Iris pigment epithelial cell (primary cell): ENCODE results near the gene UQCC3.
A peak's percentile ranks its signal among the peaks of the same experiment; 100 is the strongest.
"Not testable (repeated sequence)": the region's sequence is repeated elsewhere in the genome, so short reads cannot be mapped to it uniquely, and the experiment has no call there.

Experiments
- DNase-seq: peaks from one replicate; pipeline ENCODE4 v3.0.0-alpha.2; 2011; ENCODE audit warnings: low read depth

The UQCC3 gene

DNA sequence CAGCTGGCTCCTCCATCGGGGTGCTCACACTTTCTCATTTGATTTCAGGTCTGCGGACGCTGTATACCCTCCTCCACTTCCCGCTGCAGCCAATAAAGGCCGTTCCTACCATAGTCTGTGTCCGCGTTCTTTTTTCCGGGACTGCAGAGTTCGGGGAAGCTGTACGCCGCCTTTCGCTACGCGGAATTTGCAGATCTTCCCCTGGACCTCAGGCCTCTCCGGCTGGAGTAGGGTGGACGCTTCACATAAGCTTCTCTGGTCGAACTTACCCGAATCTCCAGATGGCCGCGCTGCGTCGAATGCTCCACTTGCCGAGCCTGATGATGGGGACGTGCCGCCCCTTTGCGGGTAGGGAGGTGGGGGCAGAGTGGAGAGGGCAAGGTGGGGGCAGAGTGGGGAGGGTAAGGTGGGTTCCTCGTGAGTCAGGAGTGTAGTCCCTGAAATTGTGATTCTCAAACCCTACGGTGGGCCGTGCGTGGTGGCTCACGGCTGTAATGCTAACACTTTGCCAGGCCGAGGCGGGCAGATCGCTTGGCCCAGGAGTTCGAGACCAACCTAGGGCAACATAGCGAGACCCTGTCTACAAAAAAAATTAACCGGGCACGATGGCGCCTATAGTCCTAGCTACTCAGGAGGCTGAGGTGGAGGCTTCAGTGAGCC is 5.7 kb upstream of the UQCC3 start:
- DNase-seq = peak; percentile 87

DNA sequence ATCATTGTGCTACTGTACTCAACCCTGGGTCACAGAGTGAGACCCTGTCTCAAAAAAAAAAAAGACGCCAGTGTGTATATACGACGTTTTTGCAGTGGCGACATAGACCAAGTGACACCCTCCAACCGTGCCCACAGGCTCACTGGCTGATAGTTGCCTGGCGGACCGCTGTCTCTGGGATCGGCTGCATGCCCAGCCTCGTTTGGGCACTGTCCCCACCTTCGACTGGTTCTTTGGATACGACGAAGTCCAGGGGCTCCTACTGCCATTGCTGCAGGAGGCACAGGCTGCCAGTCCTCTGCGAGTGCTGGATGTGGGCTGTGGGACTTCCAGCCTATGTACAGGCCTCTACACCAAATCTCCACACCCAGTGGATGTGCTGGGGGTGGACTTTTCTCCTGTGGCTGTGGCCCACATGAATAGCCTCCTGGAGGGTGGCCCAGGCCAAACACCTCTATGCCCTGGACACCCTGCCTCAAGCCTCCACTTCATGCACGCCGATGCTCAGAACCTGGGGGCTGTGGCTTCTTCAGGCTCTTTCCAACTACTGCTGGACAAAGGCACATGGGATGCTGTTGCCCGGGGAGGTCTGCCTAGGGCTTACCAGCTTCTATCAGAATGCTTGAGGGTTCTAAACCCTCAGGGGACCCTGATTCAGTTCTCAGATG is 5.1 kb upstream of the UQCC3 start:
- no peak for DNase-seq

DNA sequence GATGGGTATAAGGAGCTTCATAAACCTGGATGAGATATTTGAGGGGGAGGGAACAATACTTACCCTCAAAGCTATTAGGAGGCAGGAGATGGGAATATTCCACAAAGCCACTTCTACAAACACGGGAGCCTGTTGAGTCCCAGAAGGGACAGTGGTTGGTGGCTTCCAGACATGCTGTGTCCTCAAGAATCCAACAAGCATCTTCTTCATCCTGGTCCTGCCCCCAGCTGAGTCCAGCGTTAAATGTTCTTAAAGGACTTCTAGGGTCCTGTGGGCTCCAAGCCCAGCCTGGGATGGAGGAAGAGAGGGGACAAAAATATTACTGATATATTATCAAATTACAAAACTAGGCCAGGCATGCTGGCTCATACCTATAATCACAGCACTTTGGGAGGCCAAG is 4.0 kb upstream of the UQCC3 start:
- no peak for DNase-seq

DNA sequence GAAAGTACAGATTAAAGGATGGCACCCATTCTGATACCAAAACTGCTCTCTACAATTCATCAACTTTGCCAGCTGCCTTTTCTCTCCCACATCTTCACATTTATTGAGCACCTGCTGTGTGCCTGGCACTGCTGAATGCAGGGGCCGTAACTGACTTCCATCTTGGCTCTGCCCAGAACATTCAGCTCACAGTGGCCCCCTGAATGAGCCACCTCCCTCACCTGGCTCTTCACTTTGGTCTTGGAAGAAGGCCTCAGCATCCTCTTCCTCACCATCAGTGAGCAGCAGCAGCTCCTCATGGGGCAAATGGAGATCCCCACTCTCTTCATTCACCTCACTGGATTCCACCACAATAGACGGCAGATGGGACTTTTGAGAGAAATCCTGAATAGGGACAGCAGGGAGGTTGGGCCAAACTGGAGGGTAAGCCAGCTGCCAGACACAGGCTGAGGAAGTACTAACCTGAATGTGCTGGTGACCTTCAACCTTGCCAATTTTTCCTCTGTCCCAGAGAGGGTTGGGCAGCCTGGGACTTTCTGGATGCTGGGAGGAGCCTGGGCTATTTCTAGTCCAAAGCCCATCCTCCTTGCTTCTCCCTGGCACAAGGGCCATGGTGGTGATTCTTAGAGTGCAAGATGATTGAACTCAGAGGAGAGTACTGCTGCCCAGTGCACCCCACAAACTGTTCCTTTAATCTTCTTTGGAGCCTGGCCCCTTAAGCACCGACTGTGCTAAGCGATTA is 1.9 kb upstream of the UQCC3 start:
- DNase-seq = no peak

DNA sequence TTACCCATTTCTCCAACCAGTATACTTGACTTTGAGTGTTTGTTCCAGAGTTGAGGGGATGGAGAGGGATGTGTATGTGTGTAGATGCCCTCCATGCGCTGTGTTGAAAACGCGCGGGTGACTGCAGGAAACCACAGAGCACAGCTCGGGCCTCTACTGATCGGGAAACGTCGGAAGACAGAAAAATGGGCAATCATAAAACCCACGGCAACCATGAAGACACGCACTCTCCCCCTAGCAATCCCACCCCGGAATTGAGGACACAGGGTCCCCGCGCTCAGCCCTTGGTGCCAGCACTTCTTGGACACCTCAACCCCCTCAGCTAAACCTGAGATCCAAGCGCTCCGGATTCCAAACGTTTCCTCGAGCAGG is 251 bp upstream of the UQCC3 start:
- no peak for DNase-seq

DNA sequence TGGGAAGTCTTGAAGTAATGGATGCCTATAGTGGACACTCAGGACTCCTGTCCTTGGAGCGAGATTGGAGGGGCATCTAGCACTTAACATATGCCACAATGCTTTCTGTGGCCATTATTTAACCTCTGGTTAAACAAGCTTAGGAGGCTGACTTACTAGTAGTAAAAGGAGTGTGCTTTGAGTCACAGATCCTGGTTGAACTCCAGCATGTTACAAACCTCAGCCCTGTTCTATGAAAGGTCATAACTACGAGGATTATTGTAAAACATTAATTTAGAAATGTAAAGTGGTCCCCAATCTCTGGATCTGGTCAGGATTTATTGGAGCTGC is 1.7 kb downstream of the UQCC3 start:
- DNase-seq = peak; percentile 42

DNA sequence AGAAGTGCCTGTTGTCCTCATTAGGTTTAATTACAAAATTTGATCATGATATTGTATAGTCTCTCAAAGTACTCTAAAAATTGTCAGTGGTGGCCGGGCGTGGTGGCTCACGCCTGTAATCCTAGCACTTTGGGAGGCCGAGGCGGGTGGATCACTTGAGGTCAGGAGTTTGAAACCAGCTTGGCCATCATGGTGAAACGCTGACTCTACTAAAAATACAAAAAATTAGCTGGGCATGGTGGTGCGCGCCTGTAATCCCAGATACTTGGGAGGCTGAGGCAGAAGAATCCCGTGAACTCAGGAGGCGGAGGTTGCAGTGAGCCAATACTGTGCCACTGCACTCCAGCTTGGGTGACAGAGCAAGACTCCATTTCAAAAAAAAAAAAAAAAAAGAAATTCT is 3.9 kb downstream of the UQCC3 start:
- DNase-seq = not testable (repeated sequence)

DNA sequence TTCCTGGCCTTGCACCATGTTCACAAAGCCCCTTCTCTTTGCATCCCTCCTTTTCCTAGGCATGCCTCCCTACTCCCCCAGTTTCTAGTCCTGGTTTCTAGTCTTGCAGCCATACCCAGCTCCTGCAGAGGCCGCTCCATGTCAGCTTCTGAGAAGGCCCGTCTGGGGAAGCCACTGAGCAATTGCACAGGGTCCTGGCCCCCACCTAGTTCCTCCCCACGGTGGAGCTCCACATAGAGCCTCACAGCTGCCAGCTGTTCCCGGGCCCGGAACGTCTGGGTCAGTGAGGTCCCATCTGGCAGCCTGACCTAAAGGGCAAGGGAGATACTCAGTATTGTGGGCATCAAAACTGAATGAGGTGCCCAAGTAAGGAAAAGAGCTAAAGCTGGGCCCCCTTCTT is 5.2 kb downstream of the UQCC3 start:
- DNase-seq = no peak

DNA sequence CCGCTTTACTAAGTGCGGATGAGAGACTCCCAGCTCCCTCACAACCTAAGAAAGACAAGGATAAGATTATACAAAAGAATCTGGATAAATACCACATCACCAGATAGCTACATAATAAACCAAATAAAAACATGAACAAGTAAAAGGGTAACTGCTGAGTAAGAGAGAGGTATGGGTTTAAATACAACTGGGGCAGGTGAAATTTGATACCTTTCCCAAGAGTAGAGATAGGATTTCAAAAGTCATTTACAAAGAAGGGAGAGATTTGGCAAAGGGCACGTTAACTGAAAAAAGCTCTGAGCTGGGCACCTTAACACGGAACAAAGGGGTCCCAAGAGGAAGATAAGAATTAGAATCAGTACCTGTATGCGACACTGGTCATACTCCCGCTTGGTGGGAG is 5.7 kb downstream of the UQCC3 start:
- no peak for DNase-seq

DNA sequence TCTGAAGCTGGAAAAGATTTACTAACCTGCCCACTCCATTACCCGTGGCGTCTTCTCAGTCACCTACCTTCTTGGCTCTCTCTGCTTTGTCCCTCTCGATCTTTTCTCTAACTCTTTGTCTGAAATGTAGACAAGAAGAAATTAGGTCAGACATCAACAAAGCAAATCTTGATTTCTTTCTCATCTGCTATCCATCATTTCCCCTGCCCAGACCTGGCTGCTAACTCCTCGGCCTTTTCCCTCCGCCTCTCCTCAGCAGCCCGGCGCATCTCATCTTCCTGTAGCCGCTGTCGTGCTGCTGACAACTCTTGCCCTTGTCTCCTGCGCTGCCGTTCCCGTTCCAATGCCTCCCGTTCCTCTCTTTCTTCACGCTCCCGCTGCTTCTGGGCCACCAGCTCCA is 6.2 kb downstream of the UQCC3 start:
- DNase-seq = no peak

DNA sequence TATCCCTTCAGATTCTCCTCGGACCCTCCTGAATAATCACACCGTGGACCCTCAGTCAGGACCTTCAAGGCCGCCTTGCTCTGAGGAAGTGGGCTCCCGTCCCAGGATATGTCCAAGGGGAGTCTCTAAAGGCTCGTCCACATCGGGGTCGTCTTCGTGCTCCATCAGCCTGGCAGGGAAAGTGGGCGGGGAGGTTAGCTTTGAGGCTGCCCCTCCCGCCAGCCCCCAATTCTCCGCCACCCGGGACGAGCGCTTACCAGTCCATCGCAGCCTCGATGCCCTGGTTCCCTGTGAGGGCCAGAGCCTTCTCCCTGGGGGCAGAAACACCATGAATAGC is 6.9 kb downstream of the UQCC3 start:
- no peak for DNase-seq

DNA sequence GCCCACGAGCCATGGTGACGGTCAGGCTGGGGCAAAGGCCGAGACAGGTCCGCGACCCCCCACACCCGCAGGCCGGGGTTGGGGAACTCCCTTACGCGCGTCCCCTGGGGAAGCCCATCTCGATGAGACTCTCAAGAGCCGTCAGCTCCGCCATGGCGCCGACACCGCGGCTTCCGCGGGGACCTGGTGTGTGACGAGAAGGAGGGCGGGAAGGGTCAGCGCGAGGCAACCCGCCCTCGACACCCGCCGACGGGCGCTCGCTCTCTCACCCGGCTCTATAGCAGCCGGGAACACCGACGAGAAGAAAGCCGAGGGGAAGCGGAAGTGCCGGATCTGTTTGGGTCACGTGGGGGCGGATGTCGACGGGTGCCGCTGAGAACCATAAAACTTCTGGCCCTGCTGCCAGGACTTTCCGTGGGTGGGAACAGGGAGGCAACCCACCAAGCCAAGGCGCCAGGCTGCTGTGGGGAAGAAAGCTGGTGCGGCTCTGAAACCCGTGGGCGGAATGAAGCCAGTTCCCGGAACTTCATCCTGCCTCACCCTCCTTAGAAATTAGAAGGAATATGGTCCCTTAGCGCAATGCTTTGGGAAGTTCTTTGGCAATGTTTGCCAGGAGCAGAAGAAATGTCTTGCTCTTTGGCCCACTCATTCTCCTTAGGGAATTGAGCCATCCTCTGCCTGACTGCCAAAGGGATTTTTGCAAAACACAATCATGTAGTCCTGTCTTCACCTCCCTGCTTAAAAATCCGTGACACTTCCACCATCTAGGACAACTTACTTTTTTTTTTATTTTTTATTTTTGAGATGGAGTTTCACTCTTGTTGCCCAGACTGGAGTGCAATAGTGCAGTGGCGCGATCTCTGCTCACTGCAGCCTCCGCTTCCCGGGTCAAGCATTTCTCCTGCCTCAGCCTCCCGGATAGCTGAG is 7.6 kb downstream of the UQCC3 start, which contains the start of gene UBXN1:
UBXN1 (minus strand) TSS at position 304 of the 927 bp plus-strand sequence; CDS start at position 154, 150 bp downstream.
- DNase-seq = peak; percentile 87

DNA sequence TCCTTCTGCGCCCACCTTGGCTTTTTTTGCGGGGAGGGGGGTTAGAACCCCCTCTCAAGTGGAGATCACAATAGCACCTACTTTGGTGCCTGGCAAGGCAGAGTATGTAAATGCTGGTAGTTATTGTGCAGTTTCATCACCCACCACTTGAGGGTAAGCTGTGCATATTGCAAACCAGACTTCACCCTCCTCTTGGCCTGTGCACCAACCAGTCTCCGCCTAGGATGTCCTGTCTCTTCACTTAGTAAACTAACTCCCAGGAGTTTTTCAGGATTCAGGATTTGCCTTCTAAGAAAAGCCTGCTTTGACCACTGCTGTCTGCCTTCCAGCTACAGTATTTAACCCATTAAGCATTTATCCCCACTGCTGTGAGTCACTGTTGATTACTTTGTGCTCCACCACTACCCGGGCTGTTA is 9.4 kb downstream of the UQCC3 start:
- DNase-seq = peak; percentile 82

DNA sequence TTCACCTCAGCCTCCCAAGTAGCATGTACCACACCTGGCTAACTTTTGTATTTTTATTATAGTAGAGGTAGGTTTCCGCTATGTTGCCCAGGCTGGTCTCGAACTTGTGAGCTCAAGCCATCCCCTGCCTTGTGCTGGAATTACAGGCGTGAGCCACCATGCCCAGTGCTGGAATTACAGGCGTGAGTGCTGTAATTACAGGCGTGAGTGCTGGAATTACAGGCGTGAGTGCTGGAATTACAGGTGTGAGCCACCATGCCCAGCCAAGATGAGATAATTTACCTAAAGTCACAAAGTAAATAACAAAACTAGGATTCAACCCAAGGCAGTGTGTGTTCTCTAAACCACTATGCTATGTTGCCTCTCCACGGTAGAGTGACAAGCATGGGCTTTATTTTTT is 11.0 kb downstream of the UQCC3 start:
- no peak for DNase-seq

DNA sequence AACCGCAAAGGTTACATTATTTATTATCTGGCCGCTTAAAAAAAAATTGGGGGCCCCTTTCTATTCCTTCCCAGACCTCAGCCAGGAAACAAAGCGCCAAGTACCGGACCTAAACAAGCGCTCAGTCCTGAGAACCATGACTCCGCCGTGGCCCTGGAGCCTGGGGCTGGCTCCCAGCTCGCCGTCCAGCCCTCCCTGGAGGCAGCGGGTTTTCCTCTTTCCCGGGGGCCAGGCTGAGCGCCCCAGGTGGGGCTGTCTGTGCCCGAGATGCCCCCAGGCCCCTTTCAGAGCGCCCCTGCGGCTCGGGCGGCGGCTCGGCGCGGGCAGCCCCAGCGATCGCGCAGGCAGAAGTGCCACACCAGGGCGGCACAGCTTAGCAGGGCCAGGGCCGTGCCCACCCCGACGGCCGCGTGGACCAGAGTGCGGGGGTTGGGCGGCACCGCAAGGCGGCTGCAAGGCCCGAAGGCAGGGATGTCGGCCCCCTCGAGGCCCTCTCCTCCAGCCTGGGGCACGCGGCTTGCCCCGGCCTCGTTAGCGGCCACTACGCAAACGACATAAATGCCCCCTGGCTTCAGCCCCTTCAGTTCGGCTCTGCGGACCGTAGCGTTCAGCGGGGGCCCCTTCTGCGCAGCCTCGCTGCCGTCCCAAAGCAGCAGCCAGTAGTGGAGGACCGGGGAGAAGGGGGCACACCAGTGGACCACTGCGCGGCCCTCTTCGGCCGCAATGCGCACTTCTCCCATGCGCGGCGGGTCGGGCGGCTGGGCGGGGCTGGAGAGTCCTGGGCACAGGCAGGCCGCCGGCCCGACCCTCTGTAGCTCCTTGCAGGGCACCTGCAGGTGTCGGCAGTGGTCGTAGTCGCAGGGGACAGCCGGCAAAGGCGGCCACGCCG is 16.3 kb downstream of the UQCC3 start:
- DNase-seq = no peak

DNA sequence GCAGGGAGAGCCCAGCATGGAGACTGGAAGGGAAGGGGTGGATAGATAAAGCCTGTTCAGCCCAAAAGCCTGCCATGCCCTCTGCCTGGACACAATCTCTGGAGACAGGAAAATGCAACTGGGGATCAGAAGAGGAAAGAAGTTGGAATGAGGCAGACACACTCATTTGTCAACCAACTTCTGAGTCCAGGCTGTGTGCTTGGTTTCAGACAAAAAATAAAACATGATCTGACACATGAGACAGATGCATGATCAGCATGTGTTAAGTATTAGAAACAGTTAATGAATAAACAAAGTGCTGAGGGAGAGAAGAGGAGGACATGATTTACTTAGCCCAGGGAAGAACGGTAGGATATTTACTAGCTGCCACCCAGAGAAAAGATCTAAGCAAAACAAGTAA is 17.0 kb downstream of the UQCC3 start:
- no peak for DNase-seq

DNA sequence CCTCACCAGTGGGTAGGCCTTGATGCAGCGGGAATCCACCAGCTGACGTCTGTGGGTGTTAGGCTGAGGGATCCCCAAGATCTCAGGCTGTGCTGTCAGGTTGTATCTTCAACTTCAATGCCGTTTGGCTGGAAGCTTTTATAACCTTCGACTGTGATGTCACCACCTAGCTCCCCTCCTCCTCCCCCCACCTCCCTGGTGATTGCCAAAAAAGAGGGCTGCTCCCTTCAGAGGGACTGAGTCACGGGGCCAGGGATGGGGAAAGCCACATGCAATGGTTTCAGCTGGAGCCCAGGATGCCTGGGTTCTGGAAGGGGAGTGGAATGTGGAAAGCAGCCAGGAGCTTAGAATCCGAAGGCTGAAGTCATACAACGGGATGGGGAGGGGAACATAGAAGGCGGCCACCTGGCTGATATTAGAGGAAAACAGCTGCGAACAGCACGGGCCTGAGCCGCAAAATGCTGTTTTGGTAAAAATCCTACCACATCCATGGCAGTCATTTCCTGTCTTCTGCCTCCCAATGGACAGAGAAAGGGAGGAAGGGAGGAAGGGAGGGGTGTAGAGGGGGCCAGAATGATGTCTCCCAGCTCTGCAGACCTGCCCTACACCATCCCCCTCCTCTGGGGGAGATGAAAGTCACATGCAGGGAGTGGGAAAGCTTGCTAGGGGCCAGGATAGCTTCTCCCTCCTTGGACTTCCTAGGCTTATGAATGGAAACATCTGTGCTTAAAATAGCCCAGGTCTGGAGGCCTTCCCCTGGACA is 18.1 kb downstream of the UQCC3 start, which contains the start of gene LRRN4CL:
LRRN4CL (minus strand) TSS at position 110 of the 763 bp plus-strand sequence. CDS start 1,022 bp downstream, outside the sequence.
- DNase-seq = peak; percentile 80

DNA sequence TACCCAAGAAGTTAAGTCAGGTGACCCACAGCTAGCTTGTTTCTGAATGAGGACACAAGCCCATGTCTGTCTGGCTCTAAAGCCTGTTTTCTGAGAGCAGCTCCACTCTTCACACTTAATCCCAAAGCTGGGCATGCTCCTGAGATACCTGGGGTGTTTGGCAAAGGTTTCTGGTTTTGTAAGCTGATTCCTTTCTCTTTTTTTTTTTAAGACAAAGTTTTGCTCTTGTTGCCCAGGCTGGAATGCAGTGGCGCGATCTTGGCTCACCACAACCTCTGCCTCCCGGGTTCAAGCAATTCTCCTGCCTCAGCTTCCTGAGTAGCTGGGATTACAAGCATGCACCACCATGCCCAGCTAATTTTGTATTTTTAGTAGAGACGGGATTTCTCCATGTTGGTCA is 22.2 kb downstream of the UQCC3 start:
- DNase-seq = not testable (repeated sequence)

DNA sequence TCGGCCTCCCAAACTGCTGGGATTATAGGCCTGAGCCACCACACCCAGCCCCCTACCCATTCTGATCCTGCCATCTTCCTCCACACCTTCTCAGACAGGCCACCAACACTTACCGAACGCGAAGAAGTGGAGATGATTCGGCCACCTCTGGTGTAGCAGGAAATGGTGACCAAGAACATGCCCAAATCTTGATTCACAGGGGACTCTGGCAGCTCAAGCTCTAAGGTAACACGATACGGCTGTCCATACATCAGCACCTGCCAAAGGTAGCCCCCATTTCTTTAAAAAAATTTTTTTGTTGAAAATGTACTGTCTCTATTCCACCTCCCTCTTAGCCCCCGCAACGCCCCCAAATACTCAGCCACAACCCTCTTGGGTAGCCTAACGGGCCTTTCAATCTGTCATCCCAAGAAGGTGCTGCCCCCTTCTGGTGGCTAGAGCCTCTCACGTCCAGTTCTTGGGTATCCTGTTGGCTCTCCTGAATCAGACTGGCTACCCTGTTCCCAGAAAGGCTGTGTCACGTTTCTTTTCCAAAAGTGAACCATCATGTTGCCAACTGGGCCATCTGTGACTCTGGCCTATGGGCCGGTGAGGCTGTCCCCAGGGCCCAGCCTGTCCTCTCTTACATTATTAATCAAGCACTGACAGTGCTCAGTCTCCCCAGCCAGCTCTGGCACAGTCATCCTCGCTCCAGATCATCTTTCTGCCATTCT is 23.1 kb downstream of the UQCC3 start:
- DNase-seq = peak; percentile 79

DNA sequence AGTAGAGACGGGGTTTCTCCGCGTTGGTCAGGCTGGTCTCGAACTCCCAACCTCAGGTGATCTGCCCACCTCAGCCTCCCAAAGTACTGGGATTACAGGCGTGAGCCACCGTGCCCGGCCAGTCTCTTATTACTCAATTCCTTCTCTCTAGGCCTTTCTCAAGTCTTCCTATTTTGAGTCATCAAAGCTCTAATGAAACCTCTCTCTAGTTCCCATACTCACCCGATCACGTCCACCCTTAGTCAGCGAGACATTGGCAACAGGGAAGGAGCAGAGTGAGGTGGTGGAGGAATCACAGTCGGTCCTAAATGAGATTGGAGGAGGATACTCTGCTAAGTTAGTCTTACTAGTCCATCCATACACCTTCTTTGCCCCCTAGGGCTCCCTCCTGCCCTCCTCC is 30.8 kb downstream of the UQCC3 start:
- no peak for DNase-seq
